Pancreas (tissue), 10 donors: ENCODE measurements around the gene BACE2. TPM values are rescaled to one million over a fixed set of nuclear protein-coding genes. Genes with fewer than 3 reads are reported as not detected.
"Not testable (repeated sequence)": the region's sequence is repeated elsewhere in the genome, so short reads cannot be mapped to it uniquely, and the experiment has no call there.

Experiments used
- ATAC-seq, 4 donors: fragments of 200-7000 bp; cut with Tn5 transposase; one replicate each; pipeline versions ENCODE4 v1.8.0 to v1.9.1; 2020; ENCODE audit warnings: mild to moderate bottlenecking in 4 of 4, moderate library complexity in 4 of 4
- DNase-seq, 6 donors: peaks; one replicate each; pipeline ENCODE4 v3.0.0-alpha.2; 2020
- FAIRE-seq: peaks from 2 replicates; lab custom pipeline; 2012; peaks lifted over from hg19 to GRCh38; lab: Jason Lieb, UNC
- H3K27ac ChIP-seq, 4 donors: fragments of 200-600 bp; sonication (generic); 1 replicate in 3 of 4; 2 replicates in 1 of 4; pipeline versions ENCODE4 v1.5.0 to v1.8.0; 2020
- H3K27me3 ChIP-seq, 4 donors: fragments of 200-600 bp; one replicate each; pipeline ENCODE4 v1.8.0; 2021
- H3K36me3 ChIP-seq, 3 donors: fragments of 200-600 bp; sonication (generic) in 1 of 3; one replicate each; pipeline versions ENCODE4 v1.5.0 to v1.8.0; 2020 to 2021
- H3K4me1 ChIP-seq, 3 donors: fragments of 200-600 bp; one replicate each; pipeline ENCODE4 v1.8.0; 2021
- H3K4me3 ChIP-seq, 4 donors: fragments of 200-600 bp; sonication (generic) in 2 of 4; one replicate each; pipeline versions ENCODE4 v1.5.0 to v1.8.0; 2020 to 2021
- H3K9me3 ChIP-seq, 4 donors: fragments of 200-600 bp; one replicate each; pipeline ENCODE4 v1.8.0; 2021
- WGBS, 2 donors: extraction: QIAGEN DNeasy Blood & Tissue Kit; methylation state at CpG; one replicate each; pipeline ENCODE4 v1.1.7; 2013; 5-methylcytosine and 5-hydroxymethylcytosine counted together
- intact Hi-C, 3 donors: fragments of 100-400 bp; cut with DNase I; formaldehyde crosslinking; loops; one replicate each; pipeline versions ENCODE4 v1.11.1 to v1.14.2; 2022
- polyA plus RNA-seq, 2 donors: library from polyadenylated mRNA; stranded (reverse); fragments of 200-250 nt; gene quantifications; one replicate each; pipeline ENCODE4 v1.2.3, GENCODE V29; 2013
- total RNA-seq, 6 donors: library from RNA; stranded (reverse); fragmentation: NEBNext Ultra II Directional in 4 of 6; extraction: Animal tissue kit (Norgen Biotek cat#: 25700) in 4 of 6; gene quantifications; one replicate each; pipeline versions ENCODE4 v1.2.1 to v1.2.4, GENCODE V29; 2021 to 2023
- TF ChIP-seq, protein P1 (sequence below), 4 donors: fragments of 200-600 bp; sonication (generic) in 3 of 4; IDR thresholded peaks; one replicate each; pipeline versions ENCODE4 v1.5.0 to v1.8.0; 2021; ENCODE audit warnings: antibody characterized with exemption in 4 of 4
- donor health status: healthy with polysubstance abuse.
- donor health status: DM: no; HTN: no; CAD: no; lungs with moderate emphysema.
- donor health status: DM: no; HTN: no; CAD: no.
- donor health status: control.
- donor health status: control.
- donor health status: Bipolar disorder and iron deficiency.
- donor health status: DM: yes; HTN: yes; CAD: no.
- donor health status: DM: no; HTN: no; CAD: no.
- donor health status: DM: no; HTN: no; CAD: no.
- donor health status: DM: yes; HTN: yes; CAD: no.

BACE2 gene
- total and polyA plus RNA-seq, 8 donors: 14.4 to 85.6 (median 42.9) TPM

DNA sequence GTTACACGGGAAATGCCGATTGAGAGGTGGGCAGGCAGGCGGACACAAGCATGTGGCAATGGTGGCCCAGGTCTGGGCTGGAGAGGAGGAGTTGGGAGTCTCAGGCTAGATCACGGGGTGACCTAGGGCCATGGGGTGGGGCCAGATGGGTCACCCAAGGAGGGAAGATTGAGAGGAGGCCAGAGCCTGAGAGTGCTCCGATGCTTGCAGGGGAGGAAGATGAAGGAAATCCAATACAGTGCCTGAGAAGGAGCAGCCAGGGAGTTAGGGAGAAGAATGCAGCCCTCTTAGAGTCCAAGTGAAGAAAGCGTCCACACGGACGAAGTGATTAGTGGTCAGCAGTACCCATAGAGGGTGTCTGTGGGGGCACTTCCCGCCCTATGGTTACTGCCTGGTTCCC lies 87.2 kb downstream of the BACE2 start:
- DNase-seq (no peak), FAIRE-seq (no peak), ATAC-seq (no peak)
- Histone ChIP-seq H3K9me3 (no peaks in the 10 kb centered on the region), H3K27me3 (no peaks in the 10 kb centered on the region), H3K4me3 (no peak overlapping the region), H3K36me3 (peaks cover 0 to 23% (median 0%) of the 10 kb centered on the region in 3 donors), H3K27ac (no peak overlapping the region), H3K4me1 (peaks cover 0 to 12% (median 10%) of the 10 kb centered on the region in 3 donors)
- intact Hi-C loops: no loop called here
- 96 to 98% methylated on average over 9 of the region's 9 CpGs for WGBS, 2 donors
- TF ChIP-seq, protein P1, sequence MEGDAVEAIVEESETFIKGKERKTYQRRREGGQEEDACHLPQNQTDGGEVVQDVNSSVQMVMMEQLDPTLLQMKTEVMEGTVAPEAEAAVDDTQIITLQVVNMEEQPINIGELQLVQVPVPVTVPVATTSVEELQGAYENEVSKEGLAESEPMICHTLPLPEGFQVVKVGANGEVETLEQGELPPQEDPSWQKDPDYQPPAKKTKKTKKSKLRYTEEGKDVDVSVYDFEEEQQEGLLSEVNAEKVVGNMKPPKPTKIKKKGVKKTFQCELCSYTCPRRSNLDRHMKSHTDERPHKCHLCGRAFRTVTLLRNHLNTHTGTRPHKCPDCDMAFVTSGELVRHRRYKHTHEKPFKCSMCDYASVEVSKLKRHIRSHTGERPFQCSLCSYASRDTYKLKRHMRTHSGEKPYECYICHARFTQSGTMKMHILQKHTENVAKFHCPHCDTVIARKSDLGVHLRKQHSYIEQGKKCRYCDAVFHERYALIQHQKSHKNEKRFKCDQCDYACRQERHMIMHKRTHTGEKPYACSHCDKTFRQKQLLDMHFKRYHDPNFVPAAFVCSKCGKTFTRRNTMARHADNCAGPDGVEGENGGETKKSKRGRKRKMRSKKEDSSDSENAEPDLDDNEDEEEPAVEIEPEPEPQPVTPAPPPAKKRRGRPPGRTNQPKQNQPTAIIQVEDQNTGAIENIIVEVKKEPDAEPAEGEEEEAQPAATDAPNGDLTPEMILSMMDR (IDR thresholded peaks at IDR 0.05): no peak

DNA sequence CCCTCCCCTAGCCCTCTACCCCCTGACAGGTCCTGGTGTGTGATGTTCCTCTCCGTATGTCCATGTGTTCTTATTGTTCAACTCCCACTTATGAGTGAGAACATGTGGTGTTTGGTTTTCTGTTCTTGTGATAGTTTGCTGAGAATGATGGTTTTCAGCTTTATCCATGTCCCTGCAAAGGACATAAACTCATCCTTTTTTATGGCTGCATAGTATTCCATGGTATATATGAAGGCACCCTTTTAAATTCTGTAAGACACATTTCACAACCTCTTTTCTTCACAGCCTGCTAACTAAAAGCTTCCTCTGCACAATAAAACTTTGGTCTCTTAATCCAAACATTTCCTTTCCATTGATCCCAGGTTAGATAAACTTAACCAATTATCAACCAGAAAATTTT lies 88.3 kb downstream of the BACE2 start:
- intact Hi-C loops, H3K27me3 ChIP-seq, FAIRE-seq, H3K4me1 ChIP-seq, ATAC-seq, DNase-seq, H3K4me3 ChIP-seq, H3K27ac ChIP-seq, H3K9me3 ChIP-seq: not testable (repeated sequence)
- H3K36me3 ChIP-seq: peaks cover 0 to 19% (median 0%) of the 10 kb centered on the region in 3 donors
- 98 to 100% methylated on average over 1 of the region's 1 CpG for WGBS, 2 donors

DNA sequence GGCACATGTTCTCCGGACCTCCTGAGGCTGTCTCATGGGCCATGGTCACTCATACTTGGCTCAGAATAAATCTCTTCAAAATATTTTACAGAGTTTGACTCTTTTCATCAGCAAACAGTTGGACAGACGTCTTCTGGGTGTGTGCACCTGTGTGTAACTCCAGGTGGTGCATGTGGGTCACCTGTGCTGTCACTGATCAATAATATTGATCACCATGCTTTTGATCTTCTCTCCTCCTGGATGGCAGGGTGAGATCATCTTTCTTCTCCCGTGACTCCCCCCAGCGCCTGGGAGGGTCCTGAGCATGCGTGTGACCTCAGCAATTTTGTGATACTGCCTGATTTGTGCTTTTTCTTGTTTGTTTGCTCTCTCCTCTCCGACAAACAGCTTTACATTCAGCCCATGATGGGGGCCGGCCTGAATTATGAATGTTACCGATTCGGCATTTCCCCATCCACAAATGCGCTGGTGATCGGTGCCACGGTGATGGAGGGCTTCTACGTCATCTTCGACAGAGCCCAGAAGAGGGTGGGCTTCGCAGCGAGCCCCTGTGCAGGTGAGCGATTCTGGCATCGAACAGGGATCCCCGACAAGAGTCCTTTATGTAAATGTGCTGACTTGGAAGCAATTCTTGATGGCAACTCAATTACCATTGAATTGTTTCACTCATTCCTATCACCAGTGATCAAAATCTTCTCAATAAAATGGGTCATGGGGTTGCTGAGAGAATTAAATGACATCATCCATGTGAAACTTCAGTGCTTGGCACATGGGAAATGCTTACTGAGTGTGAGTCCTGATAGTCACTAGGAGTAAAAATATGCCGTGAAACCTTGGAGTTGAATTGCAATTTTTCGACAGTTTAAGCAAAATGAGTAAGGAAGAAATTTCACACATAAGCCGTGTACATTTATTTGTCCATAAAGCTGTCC lies 89.1 kb downstream of the BACE2 start:
- H3K27ac ChIP-seq: no peak overlapping the region
- no peaks in the 10 kb centered on the region for H3K27me3 ChIP-seq
- H3K4me1 ChIP-seq: peaks cover 0 to 9% (median 6%) of the 10 kb centered on the region in 3 donors
- ATAC-seq (no peak), DNase-seq (no peak), FAIRE-seq (no peak)
- no peak overlapping the region for H3K4me3 ChIP-seq
- WGBS, 2 donors: 94 to 96% methylated on average over 22 of the region's 22 CpGs
- no peaks in the 10 kb centered on the region for H3K9me3 ChIP-seq
- TF ChIP-seq, protein P1 (IDR thresholded peaks at IDR 0.05): no peak
- peaks cover 0 to 11% (median 0%) of the 10 kb centered on the region in 3 donors for H3K36me3 ChIP-seq
- intact Hi-C loops: no loop called here

DNA sequence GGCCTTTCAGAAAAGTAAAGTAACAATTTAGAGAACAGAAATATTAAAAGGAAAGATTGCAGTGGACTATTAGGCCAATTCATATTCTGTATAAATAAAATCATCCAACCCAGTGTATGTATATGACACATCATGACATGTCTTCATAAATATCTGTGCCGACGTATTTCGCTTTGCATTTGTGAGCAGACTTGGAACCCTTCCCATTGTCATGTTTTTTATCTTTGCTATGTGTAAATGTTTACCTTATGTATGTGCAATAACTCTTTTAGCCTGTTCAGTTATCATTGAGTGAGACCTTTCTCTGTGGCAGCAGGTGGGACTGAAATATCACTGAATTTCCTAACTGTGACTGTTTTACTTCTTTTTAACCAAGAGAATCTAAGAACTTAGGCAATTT lies 90.7 kb downstream of the BACE2 start:
- H3K27me3 ChIP-seq: no peaks in the 10 kb centered on the region
- ATAC-seq (peak in 3 of 4 donors; percentile 65 to 76 (median 70)), DNase-seq (no peak), FAIRE-seq (no peak)
- WGBS, 2 donors: 31 to 35% methylated on average over 3 of the region's 3 CpGs
- TF ChIP-seq, protein P1 (IDR thresholded peaks at IDR 0.05): no peak
- H3K27ac ChIP-seq: peak overlapping the region in 1 of 4 donors; percentile 11
- peaks cover 0 to 9% (median 6%) of the 10 kb centered on the region in 3 donors for H3K4me1 ChIP-seq
- H3K9me3 ChIP-seq: no peaks in the 10 kb centered on the region
- no peak overlapping the region for H3K4me3 ChIP-seq
- intact Hi-C loops: no loop called here
- H3K36me3 ChIP-seq: peaks cover 0 to 7% (median 0%) of the 10 kb centered on the region in 3 donors

DNA sequence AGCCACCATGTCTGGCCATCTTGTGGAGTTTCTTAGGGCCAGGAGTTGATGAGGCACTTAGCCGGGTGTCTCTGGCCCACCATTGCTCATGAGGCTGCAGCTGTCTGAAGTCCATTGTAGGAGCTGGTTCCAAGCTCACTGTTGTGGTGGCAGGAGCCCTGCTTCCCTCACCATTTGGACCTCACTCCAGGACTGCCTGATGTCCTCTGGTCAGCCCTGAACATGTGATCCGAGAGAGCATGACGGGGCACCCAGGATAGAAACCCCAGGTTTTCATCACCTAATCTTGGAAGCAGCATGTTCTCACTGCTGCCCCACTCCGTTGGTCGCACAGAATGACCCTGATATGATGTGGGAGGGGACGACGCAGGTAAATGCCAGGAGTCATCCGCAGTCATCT lies 92.5 kb downstream of the BACE2 start:
- DNase-seq (no peak), FAIRE-seq (no peak), ATAC-seq (no peak)
- TF ChIP-seq, protein P1 (IDR thresholded peaks at IDR 0.05): no peak
- 98% methylated on average over 8 of the region's 8 CpGs for WGBS, 2 donors
- intact Hi-C loops: no loop called here
- H3K4me1 ChIP-seq: peaks cover 0 to 9% (median 6%) of the 10 kb centered on the region in 3 donors
- H3K36me3 ChIP-seq: no peaks in the 10 kb centered on the region
- H3K27me3 ChIP-seq: no peaks in the 10 kb centered on the region
- H3K27ac ChIP-seq: no peak overlapping the region
- no peak overlapping the region for H3K4me3 ChIP-seq
- no peaks in the 10 kb centered on the region for H3K9me3 ChIP-seq
